ENCODE measurements around the gene PPP1CA.
A peak's percentile ranks its signal among the peaks of the same experiment; 100 is the strongest.

DNA sequence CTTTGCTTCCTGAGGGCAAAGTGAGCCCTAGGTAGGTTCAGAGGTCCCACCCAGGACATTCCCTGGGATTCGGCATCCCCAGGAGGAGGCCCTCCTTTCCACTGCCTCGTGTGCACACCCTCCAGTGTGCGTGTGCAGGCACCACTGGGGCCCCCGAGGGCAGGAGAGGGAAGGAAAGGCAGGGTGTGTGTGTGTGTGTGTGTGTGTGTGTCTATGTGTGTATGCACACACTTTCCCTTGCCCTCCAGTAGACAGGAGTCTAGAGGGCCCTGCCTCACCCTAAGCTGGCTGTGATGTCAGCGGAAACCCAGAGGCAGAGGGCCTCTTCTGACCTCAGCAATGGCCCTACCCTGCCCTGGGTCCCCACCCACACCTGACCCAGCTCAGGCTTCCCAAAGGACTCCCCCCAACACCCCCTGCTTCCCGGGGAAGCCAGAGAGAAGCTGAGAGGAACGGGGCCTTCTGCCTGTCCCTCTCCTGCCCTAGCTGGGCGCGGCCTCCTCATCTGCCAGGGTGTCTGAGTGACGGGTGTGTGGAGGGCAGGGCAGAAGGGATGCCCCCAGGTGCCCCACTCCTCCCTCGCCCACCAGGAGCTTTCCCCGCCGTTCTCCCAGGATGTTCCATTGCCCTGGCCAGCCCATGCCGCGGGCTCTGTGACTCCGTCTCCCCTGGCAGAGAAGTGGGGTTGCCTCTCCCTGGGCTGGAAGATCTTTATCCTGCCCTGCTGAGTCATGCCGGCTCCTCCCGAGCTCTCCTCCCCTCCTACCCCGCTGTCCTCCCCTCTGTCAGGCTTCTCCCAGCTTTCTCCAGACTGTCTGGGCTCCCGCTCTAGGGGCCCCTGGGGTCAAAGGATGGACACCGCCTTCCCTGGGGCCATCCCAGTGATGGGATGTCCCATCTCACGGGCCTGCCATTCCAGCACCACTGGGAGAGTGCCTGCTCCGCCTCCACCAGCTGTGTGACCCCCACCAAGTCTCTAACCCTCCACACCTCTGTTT is 22.3 kb downstream of the PPP1CA start:
- TF ChIP-seq BHLHE40 (IDR thresholded peaks at IDR 0.05; ENCODE audit: low read depth, low read length) (no peak), HDAC2 (IDR thresholded peaks at IDR 0.05) (no peak), POLR2A (IDR thresholded peaks at IDR 0.05; ENCODE audit: low read length) (peak; percentile 36)
- TF ChIP-seq, protein P1, sequence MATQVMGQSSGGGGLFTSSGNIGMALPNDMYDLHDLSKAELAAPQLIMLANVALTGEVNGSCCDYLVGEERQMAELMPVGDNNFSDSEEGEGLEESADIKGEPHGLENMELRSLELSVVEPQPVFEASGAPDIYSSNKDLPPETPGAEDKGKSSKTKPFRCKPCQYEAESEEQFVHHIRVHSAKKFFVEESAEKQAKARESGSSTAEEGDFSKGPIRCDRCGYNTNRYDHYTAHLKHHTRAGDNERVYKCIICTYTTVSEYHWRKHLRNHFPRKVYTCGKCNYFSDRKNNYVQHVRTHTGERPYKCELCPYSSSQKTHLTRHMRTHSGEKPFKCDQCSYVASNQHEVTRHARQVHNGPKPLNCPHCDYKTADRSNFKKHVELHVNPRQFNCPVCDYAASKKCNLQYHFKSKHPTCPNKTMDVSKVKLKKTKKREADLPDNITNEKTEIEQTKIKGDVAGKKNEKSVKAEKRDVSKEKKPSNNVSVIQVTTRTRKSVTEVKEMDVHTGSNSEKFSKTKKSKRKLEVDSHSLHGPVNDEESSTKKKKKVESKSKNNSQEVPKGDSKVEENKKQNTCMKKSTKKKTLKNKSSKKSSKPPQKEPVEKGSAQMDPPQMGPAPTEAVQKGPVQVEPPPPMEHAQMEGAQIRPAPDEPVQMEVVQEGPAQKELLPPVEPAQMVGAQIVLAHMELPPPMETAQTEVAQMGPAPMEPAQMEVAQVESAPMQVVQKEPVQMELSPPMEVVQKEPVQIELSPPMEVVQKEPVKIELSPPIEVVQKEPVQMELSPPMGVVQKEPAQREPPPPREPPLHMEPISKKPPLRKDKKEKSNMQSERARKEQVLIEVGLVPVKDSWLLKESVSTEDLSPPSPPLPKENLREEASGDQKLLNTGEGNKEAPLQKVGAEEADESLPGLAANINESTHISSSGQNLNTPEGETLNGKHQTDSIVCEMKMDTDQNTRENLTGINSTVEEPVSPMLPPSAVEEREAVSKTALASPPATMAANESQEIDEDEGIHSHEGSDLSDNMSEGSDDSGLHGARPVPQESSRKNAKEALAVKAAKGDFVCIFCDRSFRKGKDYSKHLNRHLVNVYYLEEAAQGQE (IDR thresholded peaks at IDR 0.05): no peak
- TF ChIP-seq, protein P2, sequence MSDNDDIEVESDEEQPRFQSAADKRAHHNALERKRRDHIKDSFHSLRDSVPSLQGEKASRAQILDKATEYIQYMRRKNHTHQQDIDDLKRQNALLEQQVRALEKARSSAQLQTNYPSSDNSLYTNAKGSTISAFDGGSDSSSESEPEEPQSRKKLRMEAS (IDR thresholded peaks at IDR 0.05): peak; percentile 61; the same call in 1 of the 2 replicates
- TF ChIP-seq, protein P3, sequence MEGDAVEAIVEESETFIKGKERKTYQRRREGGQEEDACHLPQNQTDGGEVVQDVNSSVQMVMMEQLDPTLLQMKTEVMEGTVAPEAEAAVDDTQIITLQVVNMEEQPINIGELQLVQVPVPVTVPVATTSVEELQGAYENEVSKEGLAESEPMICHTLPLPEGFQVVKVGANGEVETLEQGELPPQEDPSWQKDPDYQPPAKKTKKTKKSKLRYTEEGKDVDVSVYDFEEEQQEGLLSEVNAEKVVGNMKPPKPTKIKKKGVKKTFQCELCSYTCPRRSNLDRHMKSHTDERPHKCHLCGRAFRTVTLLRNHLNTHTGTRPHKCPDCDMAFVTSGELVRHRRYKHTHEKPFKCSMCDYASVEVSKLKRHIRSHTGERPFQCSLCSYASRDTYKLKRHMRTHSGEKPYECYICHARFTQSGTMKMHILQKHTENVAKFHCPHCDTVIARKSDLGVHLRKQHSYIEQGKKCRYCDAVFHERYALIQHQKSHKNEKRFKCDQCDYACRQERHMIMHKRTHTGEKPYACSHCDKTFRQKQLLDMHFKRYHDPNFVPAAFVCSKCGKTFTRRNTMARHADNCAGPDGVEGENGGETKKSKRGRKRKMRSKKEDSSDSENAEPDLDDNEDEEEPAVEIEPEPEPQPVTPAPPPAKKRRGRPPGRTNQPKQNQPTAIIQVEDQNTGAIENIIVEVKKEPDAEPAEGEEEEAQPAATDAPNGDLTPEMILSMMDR (IDR thresholded peaks at IDR 0.05): no peak
